H4 (cell line): ENCODE data around the gene GALNT16. TPM values are rescaled to one million over a fixed set of nuclear protein-coding genes. Genes with fewer than 3 reads are reported as not detected.
"Not testable (repeated sequence)": the region's sequence is repeated elsewhere in the genome, so short reads cannot be mapped to it uniquely, and the experiment has no call there.

Experiments
- DNase-seq: peaks from one replicate; pipeline ENCODE4 v3.0.0-alpha.2; 2015; ENCODE audit warnings: low spot score
- total RNA-seq: library from RNA; depleted of rRNA; stranded (reverse); fragments of >200 nt; shearing (Covaris generic); gene quantifications from 2 replicates; pipeline ENCODE4 v1.2.3, GENCODE V29; 2014

Gene GALNT16
- total RNA-seq, 1 experiment from 2014 or later, result 0.52 TPM

- no peak for DNase-seq
Measured at GRCh38 chr14:69260190-69260860, 367 bp downstream of the GALNT16 start.

GRCh38 chr14:69260861-69261564, 1.1 kb downstream of the GALNT16 start:
- DNase-seq, result no peak

- DNase-seq, result no peak
Measured at GRCh38 chr14:69261761-69262331, 1.9 kb downstream of the GALNT16 start.

GRCh38 chr14:69262516-69262915, 2.6 kb downstream of the GALNT16 start:
- DNase-seq, result no peak

GRCh38 chr14:69263364-69263763, 3.4 kb downstream of the GALNT16 start:
- peak; percentile 34 for DNase-seq

- DNase-seq, result no peak
Measured at GRCh38 chr14:69263771-69264170, 3.8 kb downstream of the GALNT16 start.

DNA sequence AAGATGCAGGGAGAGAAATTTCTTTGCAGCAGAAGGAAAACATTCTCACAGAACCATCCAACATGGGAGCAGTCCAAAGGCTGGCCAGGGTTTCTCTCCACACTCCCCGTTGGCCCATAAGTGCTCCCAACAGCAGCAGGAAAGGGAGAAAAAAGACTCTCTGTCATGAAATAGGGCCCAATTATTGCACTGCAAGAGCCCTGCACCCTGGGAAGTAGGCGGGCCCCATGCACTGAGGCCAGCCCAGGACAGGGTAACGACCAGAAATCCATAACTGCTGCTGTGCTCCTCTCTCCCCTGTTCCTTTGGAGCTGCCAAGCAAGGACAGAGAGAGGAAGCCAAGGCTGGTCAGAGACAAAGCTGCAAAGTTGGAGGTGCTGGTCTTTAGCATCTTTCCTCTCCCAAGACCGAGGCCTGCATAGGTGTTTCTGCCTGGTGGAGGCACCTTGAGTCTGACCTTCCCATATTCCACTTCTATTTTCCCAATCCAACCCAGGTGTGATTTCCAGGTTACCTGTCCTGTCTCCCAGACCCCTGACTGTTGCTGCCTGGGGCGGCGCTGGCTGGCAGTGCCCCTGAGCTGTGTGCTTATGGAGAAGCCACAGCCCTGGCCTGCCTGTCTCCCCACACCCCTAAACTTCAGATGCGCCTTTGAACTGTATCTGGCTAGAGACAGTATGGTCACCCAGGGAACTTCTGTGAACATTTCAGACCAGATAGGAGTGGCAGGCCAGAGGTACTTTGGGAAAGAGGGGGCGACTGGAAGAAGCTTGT, 6.8 kb downstream of the GALNT16 start:
- no peak for DNase-seq

GRCh38 chr14:69267492-69267891, 7.5 kb downstream of the GALNT16 start:
- no peak for DNase-seq

GRCh38 chr14:69268223-69268622, 8.3 kb downstream of the GALNT16 start:
- no peak for DNase-seq

- no peak for DNase-seq
Measured at GRCh38 chr14:69268763-69269162, 8.8 kb downstream of the GALNT16 start.

- no peak for DNase-seq
Measured at GRCh38 chr14:69269381-69269780, 9.4 kb downstream of the GALNT16 start.

DNA sequence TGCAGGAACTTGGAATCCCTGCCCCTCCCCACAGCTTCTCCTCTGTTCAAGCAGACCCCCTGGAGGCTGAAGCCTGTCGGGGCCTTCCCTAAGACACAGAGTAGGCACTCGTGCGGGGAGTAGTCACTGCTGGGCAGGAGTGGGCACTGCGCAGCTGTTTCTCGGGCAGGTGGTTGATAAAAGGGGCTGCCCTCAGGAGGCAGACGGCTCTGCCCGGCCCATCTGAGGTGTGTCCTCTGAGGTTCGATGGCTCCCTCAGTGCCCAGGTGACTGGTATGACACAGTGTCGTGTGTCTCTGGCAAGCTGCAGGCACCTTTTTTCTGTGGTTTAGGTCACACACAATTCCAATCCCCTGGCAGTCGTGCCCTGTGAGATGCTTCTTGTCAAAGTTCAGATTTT, 10.1 kb downstream of the GALNT16 start:
- no peak for DNase-seq

GRCh38 chr14:69270795-69271708, 11.1 kb downstream of the GALNT16 start:
- peak; percentile 25 for DNase-seq

GRCh38 chr14:69274321-69274720, 14.4 kb downstream of the GALNT16 start:
- no peak for DNase-seq

DNA sequence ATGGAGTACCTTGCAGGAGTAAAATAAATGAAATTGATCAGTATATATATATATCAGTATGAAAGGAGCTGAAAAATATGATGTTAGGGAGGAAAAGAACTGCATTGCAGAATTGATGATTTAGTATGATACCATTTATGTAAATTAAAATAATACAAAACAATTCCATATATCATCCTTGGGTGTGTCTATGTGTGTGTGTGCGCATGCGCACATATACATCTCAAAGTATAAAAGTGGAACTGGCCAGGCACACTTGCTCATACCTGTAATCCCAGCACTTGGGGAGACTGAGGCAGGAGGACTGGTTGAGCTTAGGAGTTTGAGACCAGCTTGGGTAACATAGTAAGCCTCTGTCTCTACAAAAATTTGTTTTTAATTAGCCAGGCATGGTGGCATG, 15.4 kb downstream of the GALNT16 start:
- DNase-seq, result no peak

- not testable (repeated sequence) for DNase-seq
Measured at GRCh38 chr14:69277356-69277755, 17.4 kb downstream of the GALNT16 start.

- no peak for DNase-seq
Measured at GRCh38 chr14:69280746-69281291, 20.9 kb downstream of the GALNT16 start.

- no peak for DNase-seq
Measured at GRCh38 chr14:69281450-69282169, 21.7 kb downstream of the GALNT16 start.

DNA sequence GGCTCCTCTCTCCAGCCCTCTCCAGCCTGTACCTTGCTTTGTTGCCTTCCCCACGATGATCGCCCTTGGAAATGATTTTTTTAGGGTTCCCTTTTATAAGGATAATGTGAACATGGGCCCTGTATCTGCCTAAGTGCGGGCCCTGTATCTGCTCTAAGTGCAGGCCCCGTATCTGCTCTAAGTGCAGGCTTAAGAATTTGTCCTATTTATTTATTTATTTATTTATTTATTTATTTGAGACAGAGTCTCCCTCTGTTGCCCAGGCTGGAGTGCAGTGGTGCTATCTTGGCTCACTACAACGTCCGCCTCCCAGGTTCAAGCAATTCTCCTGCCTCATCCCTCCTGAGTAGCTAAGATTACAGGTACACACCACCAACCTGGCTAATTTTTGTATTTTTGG, 22.5 kb downstream of the GALNT16 start:
- DNase-seq, result no peak

DNA sequence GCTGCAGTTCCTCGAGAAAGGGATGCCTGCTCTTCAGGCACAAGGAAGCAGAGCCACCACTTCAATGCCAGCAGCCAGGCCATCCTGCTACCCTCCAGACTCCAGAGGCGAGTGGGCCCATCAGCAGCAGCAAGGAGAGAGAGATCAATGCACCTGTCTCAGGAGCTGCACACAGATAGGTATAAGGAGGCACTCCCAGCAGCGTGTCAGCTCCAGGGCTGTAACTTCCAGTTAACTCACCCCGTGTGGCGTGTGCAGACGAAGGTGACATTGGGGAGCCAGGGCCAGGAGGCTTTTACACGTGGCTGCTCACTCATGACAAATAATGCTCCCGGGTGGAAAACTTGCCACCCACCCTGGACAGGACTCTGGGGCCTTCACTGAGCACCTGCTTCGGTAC, 24.2 kb downstream of the GALNT16 start:
- no peak for DNase-seq
